HG02885 (cell line): ENCODE measurements around the gene MTFR2.

Experiments
- ATAC-seq: cut with Tn5 transposase; IDR thresholded peaks from one replicate; pipeline ENCODE4 v1.9.1; 2021; ENCODE audit warnings: mild to moderate bottlenecking; ENCODE audit not compliant: unreplicated experiment, poor library complexity

The MTFR2 gene

GRCh38 chr6:136191606-136192312 lies 58.4 kb downstream of the MTFR2 start:
- no peak for ATAC-seq

GRCh38 chr6:136189104-136189503 lies 61.0 kb downstream of the MTFR2 start:
- ATAC-seq: no peak

GRCh38 chr6:136188486-136188885 lies 61.6 kb downstream of the MTFR2 start:
- no peak for ATAC-seq

GRCh38 chr6:136186363-136186762 lies 63.7 kb downstream of the MTFR2 start:
- ATAC-seq: no peak

- no peak for ATAC-seq
These were observed 65.4 kb downstream of the MTFR2 start for GRCh38 chr6:136184738-136185137.

GRCh38 chr6:136181861-136182260 lies 68.2 kb downstream of the MTFR2 start:
- ATAC-seq: no peak

- ATAC-seq: no peak
These were observed 68.6 kb downstream of the MTFR2 start for GRCh38 chr6:136181512-136181833.
